HG03045 (cell line): ENCODE measurements around the gene IQCM.
"Not testable (repeated sequence)": the region's sequence is repeated elsewhere in the genome, so short reads cannot be mapped to it uniquely, and the experiment has no call there.

ENCODE experiments used
- ATAC-seq: cut with Tn5 transposase; IDR thresholded peaks from one replicate; pipeline ENCODE4 v1.9.1; 2021; ENCODE audit warnings: mild to moderate bottlenecking, moderate library complexity; ENCODE audit not compliant: unreplicated experiment

IQCM gene

DNA sequence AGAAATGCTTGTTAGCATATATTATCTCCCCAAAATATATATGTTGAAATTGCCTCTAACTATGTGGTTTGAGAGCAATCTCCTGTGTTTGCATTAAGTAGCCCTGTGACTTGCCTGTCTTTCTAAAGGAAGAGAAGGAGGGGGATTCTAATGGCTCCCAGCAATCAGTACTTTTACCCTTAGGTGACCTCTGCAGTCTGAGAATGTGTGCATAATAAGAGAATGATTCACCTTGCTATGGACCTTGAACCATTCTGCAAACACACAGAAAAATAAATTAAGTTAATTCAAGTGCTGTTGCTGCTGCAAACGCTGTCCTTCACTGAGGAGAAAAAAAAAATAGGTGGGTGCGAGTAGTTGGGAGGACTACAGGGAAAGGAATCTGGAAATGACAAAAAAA is 322.2 kb downstream of the IQCM start:
- no peak for ATAC-seq

DNA sequence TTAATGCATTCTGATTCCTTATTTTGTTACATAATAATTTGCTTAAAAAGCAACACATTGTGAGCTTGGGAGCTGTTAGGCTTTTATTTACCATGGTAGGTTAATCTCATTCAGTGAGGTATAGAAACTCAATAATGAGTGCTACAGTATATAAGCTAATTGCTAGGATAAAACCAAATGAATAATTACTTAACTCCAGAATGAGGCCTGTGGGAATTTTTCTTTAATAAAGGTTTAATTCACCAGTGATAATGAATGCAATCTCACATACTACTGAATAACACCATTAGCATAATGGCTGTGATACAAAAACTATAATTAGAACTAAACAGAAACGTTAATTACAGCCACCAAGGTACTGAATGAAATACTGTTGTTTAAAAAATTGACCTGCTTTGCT is 326.3 kb downstream of the IQCM start:
- ATAC-seq, result no peak

DNA sequence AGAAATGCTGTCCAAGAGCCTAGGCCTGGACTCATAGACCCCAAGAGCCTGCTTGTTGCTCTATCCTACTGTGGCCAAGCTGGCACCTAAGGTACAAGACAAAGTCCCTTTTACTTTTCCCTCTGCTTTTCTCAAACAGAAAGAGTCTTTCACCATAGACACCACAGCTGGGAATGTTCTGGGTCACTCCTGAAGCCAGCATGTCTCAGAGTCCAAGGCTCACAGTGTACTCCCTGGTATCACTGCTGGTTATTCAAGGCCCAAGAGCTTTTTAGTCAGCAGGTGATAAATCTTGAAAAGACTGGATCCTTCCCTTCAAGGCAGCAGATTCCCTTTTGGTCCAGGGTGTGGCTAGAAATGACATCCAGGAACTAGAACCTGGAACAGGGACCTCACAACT is 328.8 kb downstream of the IQCM start:
- ATAC-seq, result no peak

DNA sequence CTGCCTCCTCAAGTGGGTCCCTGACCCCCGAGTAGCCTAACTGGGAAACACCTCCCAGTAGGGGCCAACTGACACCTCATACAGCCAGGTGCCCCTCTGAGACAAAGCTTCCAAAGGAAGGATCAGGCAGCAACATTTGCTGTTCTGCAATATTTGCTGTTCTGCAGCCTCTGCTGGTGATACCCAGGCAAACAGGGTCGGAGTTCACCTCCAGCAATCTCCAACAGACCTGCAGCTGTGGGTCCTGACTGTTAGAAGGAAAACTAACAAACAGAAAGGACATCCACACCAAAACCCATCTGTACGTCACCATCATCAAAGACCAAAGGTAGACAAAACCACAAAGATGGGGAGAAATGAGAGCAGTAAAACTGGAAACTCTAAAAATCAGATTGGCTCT is 347.0 kb downstream of the IQCM start:
- not testable (repeated sequence) for ATAC-seq

DNA sequence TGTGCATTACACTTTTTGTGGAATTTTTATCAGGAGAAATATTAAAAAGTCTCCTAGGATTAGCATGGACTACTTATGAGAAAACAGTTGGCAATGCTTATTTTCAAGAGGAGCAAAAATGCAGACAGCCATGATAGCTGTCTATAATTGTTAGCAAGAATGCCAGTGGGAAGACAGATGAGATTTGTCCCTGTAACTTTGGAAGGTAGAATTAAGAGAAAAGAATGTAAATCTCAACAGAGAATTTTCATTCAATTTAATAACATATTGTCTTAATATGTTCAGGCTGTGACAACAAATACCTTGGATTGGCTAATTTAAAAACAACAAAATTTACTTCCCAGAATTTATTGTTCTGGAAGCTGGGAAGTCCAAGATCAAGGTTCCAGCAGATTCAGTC is 349.2 kb downstream of the IQCM start:
- ATAC-seq, result no peak

DNA sequence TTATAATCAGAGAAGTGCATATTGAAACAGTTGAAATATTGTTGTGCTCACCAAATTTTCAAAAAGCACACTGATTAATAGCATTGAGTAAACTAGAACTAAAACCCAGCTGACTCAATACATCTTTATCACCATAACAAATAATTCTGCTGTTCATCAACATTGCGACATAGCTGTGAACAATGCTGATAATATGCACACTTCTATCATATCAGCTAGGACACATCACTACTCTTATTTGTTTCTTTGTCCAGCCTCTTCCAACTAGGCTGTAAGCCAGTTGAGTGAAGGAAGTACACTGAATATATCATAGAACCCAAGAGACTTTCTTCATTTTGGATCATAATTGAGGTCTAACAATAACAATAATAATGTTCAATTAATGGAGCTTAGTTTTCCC is 349.7 kb downstream of the IQCM start:
- no peak for ATAC-seq

DNA sequence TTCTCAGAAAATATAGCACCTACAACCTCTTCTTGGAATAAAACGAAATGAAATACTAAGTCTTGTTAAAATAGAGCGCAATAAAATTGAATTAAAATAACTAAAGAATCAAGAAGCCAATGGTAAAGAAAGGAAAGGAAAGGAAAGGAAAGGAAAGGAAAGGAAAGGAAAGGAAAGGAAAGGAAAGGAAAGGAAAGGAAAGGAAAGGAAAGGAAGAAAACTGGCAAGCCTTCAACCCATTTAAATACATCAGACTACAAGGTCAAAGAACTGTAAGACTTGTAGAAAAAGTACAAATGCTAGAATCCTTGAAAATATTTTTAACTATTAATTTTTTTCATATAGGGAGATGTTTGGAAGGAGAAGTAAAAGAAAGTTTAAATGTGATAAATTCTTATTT is 372.1 kb downstream of the IQCM start:
- no peak for ATAC-seq

DNA sequence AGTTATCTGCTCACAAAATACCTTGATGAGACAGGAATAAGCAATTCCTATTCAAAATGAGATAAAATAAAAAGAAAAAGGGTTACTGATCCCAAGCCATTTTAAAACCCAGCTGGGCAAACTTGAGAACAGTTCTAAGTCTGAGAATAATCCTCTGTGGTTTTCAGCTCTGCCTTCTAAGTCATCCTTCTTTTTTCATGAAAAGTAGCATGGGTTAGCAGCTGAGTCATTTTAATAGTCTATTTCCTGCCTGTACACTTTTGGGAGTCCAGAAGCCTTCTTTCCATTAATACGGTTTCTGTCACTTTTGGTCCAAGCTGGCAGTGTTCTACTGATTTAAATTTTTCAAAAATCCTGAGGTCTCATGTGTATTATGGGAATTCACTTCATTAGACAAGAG is 374.3 kb downstream of the IQCM start:
- ATAC-seq, result no peak

DNA sequence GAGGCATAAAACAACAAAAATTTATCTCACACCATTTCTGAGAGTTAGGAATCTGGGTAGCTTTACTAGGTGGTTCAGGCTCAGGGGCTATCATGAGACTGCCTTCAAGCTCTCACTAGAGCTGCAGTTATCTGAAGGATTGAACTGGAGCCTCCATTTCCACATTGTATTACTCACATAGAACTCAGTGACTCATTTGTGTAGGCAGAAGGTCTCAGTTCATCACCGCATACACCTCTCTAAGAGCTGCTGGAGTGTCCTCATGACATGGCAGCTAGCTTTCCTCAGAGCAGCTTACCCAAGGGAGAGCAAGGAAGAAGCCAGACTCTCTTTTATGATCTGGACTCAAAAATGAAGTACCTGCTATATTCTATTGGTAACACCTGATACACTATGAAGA is 389.2 kb downstream of the IQCM start:
- no peak for ATAC-seq

DNA sequence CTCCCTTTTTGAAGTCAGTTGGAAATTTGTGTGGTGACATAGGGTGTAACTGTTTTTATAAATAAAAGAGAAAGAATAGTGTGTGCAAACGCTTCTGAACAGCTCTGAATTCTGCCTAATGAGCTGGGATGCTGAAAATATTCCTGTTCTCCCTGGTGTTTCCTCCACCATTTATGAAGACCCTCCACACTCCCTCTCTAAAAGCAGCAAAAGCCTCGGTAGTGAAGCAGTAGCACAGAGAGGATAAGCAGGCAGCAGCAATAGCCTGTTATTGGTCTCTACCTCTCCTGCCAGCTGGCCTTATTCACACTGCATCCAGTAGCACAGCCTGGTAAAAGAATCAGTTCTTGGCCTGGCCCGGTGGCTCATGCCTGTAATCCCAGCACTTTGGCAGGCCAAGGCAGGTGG is 406.1 kb downstream of the IQCM start:
- no peak for ATAC-seq

DNA sequence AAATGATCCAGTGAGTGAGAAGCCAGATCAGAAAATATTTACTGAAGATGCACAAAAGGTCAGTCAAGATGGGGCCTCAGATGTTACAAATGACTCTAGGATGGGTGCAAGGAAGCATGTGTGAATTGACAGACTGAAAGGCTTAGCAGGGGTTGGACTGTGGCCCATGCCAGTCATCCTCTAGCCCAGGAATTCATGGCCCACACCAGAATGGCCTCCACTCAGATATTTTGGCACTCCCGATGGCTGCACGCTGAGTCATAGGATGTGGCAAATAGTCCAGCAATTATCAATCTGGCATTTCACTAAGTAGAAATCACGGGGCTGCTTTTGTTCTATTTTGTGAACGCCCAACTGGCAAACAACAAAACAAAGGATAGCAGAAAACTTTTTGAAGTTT is 406.5 kb downstream of the IQCM start:
- ATAC-seq, result no peak

DNA sequence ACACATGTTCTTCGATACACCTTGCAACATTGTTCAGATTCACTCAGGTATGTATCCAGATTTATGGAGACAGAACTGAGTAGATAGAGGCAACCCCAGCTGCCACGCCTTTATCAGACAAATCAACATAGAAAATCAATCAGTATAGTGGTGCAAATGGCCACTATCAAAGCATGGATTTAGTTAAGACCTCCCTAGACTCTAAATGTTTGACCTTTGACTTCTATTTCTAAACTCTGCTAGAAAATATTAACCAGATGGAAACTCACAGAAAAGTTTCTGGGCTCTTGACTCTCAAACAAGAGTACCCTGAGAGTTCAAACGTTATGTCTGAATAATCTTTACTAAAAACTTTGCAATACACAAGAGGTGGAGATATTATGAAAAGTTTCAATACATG is 411.5 kb downstream of the IQCM start:
- ATAC-seq, result no peak

DNA sequence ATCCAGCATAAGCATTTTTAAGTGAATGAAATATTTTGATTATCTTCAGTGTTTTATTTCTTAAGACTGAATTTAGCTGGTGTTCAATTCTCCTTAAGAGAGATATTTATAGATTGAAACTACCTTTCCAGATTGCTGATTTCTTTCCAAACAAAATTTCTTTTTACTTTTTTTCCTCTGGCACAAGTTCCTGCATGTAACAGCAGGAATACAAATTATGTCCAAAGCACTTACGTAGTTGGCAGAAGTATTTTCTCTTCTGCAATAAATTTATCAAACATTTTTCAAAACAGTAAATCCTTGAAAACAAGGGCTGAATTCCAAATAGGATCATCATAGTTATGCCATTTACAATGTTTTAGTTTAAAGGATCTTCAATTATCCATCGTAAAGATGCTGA is 412.6 kb downstream of the IQCM start:
- no peak for ATAC-seq

DNA sequence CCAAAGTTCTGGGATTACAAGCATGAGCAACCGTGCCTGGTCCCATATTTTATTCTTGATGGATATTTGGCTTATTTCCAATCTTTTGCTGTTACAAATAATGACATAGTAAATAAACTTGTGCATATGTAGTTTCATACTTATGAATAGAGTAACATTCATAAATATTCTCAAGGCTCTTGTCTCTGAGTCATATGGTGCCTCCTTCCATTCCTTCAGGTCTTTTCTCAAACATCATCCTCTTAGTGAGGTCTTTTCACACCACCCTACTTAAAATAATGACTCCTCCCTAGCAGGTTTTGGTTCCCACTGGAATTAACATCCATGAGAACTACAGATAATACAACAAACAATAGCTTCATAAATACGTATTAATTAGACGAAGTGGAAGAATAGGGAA is 416.6 kb downstream of the IQCM start:
- no peak for ATAC-seq

DNA sequence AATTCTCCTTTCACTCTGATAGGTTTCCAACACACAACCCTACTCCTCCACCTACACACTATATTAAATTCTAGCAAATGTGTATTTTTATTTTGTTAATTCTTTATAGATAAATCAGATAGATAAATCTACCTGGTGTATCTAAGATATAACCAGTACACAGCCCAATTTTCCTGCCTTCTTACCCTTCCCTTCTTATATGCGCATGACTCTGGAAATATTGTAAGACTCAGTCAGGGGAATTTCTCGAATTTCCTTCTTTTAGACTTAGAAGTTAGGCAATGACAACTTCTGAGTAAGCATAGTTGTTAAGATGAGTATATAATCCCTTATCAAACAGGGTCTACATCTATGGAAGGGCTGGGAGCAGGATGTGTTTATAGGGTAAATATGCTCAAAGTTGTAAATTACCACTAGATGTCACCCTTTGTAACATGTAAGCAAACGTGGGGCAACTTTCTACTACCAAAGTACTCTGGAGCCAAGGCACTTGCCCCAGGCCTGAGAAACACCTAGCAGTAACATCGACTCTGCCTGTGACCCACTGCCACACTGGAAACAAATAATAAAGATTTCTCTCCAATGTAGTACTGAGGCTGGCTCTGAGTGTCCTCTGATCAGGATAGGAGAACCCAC is 444.7 kb downstream of the IQCM start:
- peak; percentile 71 for ATAC-seq

DNA sequence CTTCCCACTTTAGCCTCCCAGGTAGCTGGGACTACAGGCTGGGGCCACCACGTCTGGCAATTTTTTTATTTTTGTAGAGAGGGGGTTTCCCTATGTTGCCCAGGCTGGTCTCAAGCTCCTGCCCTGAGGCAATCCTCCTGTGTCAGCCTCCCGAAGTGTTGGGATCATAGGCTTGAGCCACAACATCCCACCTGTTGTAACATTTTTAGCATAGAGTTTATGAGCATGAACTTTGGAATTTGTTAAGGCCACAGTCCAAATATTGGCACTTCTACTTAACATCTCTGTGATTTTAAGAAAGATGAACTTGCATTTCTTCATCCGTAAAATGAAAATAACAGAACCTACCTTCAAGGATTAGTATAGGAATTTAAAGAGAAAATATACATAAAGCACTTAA is 445.6 kb downstream of the IQCM start:
- ATAC-seq, result no peak

DNA sequence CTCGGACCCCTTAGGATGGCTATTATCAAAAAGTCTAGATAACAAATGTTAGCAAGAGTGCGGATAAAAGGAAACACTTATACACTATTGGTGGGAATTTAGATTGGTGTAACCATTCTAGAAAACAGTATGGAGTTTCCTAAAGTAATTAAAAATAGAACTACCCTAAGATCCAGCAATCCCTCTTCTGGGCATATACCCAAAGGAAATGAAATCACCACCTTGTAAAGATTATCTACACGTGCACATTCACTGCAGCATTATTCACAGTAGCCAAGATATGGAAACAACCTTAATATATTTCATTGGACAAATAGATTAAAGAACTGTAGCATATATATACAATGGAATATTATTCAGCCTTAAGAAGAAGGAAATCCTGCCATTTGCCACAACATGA is 462.4 kb downstream of the IQCM start:
- ATAC-seq, result no peak

DNA sequence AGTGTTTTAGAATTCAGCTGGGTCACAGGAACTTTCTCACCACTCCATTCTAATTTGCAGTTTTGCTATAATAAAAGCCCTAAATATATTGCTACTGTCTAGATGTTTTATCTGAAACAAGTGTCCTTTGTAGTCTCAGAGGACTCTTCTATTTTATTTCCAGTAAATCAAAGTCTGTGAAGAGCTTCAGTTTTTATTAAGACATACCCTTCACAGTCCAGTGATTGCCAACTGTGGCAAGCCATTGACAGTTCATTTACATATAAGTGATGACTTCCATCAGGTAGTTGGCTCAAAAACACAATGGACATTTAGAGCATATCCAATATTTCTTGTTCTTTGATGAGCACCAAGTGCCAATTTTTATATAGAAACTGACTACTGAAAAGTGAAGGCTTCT is 466.1 kb downstream of the IQCM start:
- ATAC-seq, result no peak

DNA sequence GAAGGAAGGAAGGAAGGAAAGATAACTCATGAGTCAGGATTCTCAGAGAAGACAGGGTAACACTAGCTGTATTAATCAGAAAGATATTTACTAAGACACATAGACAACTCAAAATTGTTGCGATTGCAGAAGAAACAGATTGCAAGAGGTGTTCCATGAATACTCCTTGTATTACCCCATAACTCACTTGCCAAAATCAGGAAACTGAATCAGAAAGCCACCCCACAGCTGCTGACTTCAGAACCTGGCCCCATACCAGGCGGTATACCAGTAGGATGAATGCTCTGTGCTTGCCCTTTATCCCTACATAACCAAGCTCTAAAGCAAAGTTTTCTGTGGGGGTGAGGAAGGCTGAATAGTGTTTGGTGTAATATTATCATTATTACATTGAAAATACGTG is 468.5 kb downstream of the IQCM start:
- no peak for ATAC-seq

DNA sequence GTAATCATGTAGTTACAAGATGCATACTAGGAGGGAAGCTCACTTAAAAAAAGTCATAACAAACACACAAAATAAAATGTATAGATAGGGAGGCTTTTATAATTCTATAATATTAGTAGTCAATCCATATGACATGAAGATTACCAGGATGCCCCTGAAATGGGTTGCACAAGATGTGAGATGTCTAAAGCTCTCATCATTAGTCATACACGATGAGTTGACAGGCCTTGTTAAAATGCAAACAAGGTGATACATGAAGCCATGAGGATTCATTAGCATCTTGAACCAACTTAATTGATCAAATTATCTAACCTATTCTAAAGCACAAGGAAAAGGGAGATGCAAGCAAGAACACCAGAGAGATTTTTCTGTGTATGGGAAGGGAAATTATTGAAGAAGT is 470.2 kb downstream of the IQCM start:
- ATAC-seq, result no peak

DNA sequence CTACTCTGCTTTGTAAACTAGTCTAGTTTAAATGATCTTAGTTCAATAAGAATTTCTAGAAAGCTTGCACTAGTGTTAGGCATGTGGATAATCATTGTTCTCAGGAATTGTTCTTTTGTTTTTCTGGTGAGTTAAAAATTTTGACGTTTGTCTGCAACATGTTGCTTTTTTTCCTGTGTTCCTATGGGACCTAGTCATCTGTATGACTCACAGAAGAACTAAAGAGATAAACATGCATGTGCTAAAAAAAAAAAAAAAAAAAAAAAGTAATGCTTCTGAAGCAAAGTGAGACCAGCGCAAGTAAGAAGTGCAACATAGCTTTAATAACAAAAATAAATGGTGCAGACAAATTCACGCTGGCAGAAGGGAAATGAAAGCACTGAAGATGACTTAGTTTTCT is 471.2 kb downstream of the IQCM start:
- ATAC-seq, result no peak

DNA sequence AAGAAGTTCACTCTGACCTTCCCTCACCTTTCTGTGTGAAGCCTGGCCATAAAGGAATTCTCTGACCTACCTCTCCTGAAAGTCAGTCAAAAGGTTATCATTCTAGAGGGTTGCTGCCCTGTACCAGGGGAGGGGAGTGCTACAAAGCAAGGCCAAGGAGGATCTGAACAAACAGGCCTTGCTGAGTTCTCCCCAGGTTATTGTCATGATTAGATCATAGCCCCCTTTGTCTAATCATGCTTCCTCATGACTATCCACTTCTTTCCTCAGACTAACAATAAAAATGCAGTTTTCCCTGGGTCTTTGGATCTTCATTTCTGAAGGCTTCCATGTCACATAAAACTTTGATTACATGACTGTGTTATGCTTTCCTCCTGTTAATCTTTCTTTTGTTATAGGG is 472.0 kb downstream of the IQCM start:
- ATAC-seq, result no peak

DNA sequence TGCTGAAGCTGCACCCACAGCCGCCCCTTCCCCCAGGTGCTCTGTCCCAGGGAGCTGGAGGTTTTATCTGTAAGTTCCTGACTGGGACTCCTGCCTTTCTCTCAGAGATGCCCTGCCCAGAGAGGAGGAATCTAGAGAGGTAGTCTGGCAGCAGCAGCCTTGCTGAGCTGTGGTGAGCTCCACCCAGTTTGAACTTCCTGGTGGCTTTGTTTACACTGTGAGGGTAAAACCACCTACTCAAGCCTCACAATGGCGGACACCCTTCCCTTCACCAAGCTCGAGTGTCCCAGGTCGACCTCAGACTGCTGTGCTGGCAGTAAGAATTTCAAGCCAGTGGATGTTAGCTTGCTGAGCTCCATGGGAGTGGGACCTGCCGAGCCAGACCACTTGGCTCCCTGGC is 474.5 kb downstream of the IQCM start:
- ATAC-seq, result not testable (repeated sequence)

DNA sequence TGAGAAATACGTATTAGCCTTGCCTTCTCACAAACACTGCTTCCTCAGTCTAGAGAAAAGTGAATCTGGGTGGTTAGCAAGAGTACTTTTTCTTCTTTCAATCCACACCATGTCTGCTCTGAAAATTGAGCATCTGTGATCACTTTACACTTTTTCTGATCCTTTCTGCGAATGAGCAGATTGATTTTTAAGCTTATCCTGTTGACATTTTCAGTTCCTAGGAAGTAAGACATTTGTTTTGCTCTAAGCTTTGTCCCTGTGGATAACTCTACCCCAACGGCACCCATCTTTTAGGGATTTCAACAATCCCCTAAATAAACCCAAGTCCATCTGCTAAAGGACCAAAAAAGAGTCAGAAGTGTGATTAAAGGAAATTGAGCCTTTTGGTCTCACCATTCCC is 487.5 kb downstream of the IQCM start:
- no peak for ATAC-seq
